OCI-LY1 (cell line): ENCODE measurements around the gene PFKL.

Experiments used
- H2AFZ ChIP-seq: fragments of 200-600 bp; sonication (generic), shearing (Covaris generic); 2 replicates; pipeline ENCODE4 v1.6.0; 2014; ENCODE audit warnings: antibody characterized with exemption, mild to moderate bottlenecking, low read length
- H3F3A ChIP-seq: fragments of 200-600 bp; sonication (generic), shearing (Covaris generic); 2 replicates; pipeline ENCODE4 v1.6.0; 2014; ENCODE audit warnings: mild to moderate bottlenecking, antibody characterized with exemption, low read length, moderate library complexity; ENCODE audit not compliant: insufficient read depth
- H3K27ac ChIP-seq: fragments of 200-600 bp; sonication (generic); 2 replicates; pipeline ENCODE4 v1.5.1; 2014; ENCODE audit warnings: low read length, mixed run types, mild to moderate bottlenecking, low read depth; ENCODE audit not compliant: poor library complexity, severe bottlenecking
- H3K27me3 ChIP-seq: fragments of 200-600 bp; sonication (generic); 2 replicates; pipeline ENCODE4 v1.6.0; 2014; ENCODE audit warnings: antibody characterized with exemption, mild to moderate bottlenecking, low read length, moderate library complexity; ENCODE audit not compliant: insufficient read depth
- H3K36me3 ChIP-seq: fragments of 200-600 bp; sonication (generic); 2 replicates; pipeline ENCODE4 v1.6.1; 2014; ENCODE audit warnings: mild to moderate bottlenecking, antibody characterized with exemption, low read length, moderate library complexity, mixed read lengths; ENCODE audit not compliant: insufficient read depth
- H3K4me1 ChIP-seq: fragments of 200-600 bp; sonication (generic); 2 replicates; pipeline ENCODE4 v1.5.1; 2014; ENCODE audit warnings: mild to moderate bottlenecking, low read length, moderate library complexity; ENCODE audit not compliant: insufficient read depth, severe bottlenecking
- H3K4me2 ChIP-seq: fragments of 200-600 bp; sonication (generic), shearing (Covaris generic); 2 replicates; pipeline ENCODE4 v1.6.1; 2014; ENCODE audit warnings: low read length
- H3K4me3 ChIP-seq: fragments of 200-600 bp; sonication (generic); 2 replicates; pipeline ENCODE4 v1.5.1; 2014; ENCODE audit warnings: low read length, low read depth, mild to moderate bottlenecking, mixed read lengths; ENCODE audit not compliant: poor library complexity, severe bottlenecking
- H3K79me2 ChIP-seq: fragments of 200-600 bp; shearing (Covaris generic); 2 replicates; pipeline ENCODE4 v1.6.1; 2016; ENCODE audit warnings: mixed run types, low read length, mixed read lengths; ENCODE audit not compliant: insufficient read depth
- H3K9ac ChIP-seq: fragments of 200-600 bp; sonication (generic), shearing (Covaris generic); 2 replicates; pipeline ENCODE4 v1.6.1; 2014; ENCODE audit warnings: mild to moderate bottlenecking, low read length, mixed read lengths
- H3K9me2 ChIP-seq: fragments of 200-600 bp; sonication (generic), shearing (Covaris generic); 2 replicates; pipeline ENCODE4 v1.6.1; 2014; ENCODE audit warnings: low read depth, mild to moderate bottlenecking, low read length, mixed read lengths
- H3K9me3 ChIP-seq: fragments of 200-600 bp; shearing (Covaris generic); 2 replicates; pipeline ENCODE4 v1.6.1; 2014; ENCODE audit warnings: low read length, mixed read lengths
- H4K20me1 ChIP-seq: fragments of 200-600 bp; sonication (generic), shearing (Covaris generic); 2 replicates; pipeline ENCODE4 v1.6.0; 2016; ENCODE audit warnings: mild to moderate bottlenecking, low read length; ENCODE audit not compliant: insufficient read depth
- EZH2 ChIP-seq: fragments of 200-600 bp; sonication (generic), shearing (Covaris generic); IDR thresholded peaks from 2 replicates; pipeline ENCODE4 v1.8.0; 2017; ENCODE audit warnings: borderline replicate concordance, mixed run types, mild to moderate bottlenecking, antibody characterized with exemption, low read length, moderate library complexity, mixed read lengths
- TF ChIP-seq, protein P1 (sequence below): fragments of 200-600 bp; sonication (generic), shearing (Covaris generic); IDR thresholded peaks from 2 replicates; pipeline ENCODE4 v1.5.1; 2017; ENCODE audit warnings: mild to moderate bottlenecking, antibody characterized with exemption, low read length, moderate library complexity, mixed read lengths

PFKL gene

DNA sequence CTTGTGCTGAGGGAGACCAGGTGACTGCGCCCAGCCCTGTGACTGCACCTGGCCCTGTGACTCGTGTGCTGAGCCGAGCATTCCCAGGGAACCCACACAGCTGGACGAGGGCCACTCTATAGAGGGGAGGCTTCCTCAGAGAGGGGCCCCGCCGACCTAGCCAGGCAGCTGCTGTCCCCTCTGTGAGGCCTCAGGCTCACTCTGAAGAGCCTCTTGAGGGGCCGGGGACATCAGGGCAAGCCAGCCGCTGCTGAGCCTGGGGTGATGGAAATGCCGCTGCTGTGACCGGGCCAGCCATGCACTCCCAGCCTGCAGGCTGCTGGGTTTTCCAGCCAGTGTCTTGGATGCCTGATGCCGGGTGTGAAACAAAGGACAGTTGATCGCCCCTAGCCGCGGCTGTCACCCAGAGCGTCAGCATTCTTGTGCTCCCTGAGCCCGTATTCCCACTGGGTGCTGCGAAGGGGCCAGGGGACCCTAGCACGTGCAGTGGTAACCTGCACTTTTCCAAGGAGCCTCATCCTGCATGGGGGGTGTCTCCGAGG lies 17.5 kb downstream of the PFKL start:
- no peaks in the 10 kb centered on the region for H3F3A ChIP-seq
- no peak overlapping the region for H3K27ac ChIP-seq
- H3K4me2 ChIP-seq: no peak overlapping the region
- no peak overlapping the region for H2AFZ ChIP-seq
- no peak overlapping the region for H3K4me3 ChIP-seq
- peaks cover 42% of the 10 kb centered on the region for H3K36me3 ChIP-seq
- no peaks in the 10 kb centered on the region for H3K79me2 ChIP-seq
- no peak for TF ChIP-seq EZH2
- TF ChIP-seq, protein P1, sequence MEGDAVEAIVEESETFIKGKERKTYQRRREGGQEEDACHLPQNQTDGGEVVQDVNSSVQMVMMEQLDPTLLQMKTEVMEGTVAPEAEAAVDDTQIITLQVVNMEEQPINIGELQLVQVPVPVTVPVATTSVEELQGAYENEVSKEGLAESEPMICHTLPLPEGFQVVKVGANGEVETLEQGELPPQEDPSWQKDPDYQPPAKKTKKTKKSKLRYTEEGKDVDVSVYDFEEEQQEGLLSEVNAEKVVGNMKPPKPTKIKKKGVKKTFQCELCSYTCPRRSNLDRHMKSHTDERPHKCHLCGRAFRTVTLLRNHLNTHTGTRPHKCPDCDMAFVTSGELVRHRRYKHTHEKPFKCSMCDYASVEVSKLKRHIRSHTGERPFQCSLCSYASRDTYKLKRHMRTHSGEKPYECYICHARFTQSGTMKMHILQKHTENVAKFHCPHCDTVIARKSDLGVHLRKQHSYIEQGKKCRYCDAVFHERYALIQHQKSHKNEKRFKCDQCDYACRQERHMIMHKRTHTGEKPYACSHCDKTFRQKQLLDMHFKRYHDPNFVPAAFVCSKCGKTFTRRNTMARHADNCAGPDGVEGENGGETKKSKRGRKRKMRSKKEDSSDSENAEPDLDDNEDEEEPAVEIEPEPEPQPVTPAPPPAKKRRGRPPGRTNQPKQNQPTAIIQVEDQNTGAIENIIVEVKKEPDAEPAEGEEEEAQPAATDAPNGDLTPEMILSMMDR: no peak
- no peaks in the 10 kb centered on the region for H3K27me3 ChIP-seq
- H3K9ac ChIP-seq: no peak overlapping the region
- no peaks in the 10 kb centered on the region for H3K9me2 ChIP-seq
- H3K4me1 ChIP-seq: no peaks in the 10 kb centered on the region
- H3K9me3 ChIP-seq: no peaks in the 10 kb centered on the region
- no peaks in the 10 kb centered on the region for H4K20me1 ChIP-seq

GRCh38 chr21:44317871-44318270 lies 18.0 kb downstream of the PFKL start:
- Histone ChIP-seq H3F3A (no peaks in the 10 kb centered on the region), H3K4me1 (no peaks in the 10 kb centered on the region), H4K20me1 (no peaks in the 10 kb centered on the region), H2AFZ (no peak overlapping the region), H3K27me3 (no peaks in the 10 kb centered on the region), H3K9me2 (no peaks in the 10 kb centered on the region), H3K4me3 (no peak overlapping the region), H3K9me3 (no peaks in the 10 kb centered on the region), H3K4me2 (no peak overlapping the region), H3K9ac (no peak overlapping the region), H3K36me3 (peaks cover 37% of the 10 kb centered on the region), H3K27ac (no peak overlapping the region), H3K79me2 (no peaks in the 10 kb centered on the region)
- TF ChIP-seq, protein P1: no peak
- TF ChIP-seq EZH2: no peak

DNA sequence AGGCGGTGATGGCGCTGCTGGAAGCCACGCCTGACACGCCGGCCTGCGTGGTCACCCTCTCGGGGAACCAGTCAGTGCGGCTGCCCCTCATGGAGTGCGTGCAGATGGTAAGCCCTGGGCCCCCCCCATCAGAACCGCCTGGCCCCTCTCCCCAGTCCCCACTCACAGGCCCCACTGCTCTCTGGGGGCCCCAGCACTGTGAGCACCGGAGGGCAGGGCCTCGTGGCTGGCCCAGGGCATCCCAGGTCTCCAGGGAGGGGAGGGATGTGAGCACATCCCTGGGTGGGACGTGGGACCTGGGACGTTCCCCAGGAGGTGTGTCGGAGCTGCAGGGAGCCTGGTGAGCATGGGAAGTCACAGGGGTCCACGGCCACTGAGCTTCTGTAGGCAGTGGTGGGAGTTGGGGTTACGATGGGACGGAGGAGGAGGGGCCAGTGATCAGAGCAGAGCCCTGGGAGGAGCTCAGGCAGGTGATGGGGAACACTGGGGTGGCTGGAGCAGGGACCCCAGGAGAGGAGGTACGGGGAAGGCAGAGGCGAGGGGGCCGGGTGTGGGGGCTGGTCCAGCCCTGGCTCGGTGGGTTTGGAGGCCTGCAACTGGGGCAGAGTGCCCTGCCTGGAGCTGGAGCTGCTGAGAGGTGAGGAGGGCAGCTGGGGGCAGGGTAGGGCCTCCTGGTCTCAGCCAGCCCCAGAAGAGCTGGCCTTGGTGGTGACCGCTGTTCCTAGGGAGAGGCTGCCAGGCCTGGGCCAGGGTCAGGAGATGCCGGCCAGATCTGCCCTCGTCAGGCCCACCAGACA lies 18.8 kb downstream of the PFKL start:
- no peaks in the 10 kb centered on the region for H3F3A ChIP-seq
- H3K4me1 ChIP-seq: no peaks in the 10 kb centered on the region
- H3K9me3 ChIP-seq: no peaks in the 10 kb centered on the region
- H3K36me3 ChIP-seq: peaks cover 35% of the 10 kb centered on the region
- H3K9me2 ChIP-seq: no peaks in the 10 kb centered on the region
- no peak overlapping the region for H3K27ac ChIP-seq
- no peaks in the 10 kb centered on the region for H3K79me2 ChIP-seq
- H3K27me3 ChIP-seq: no peaks in the 10 kb centered on the region
- TF ChIP-seq, protein P1: no peak
- no peak for TF ChIP-seq EZH2
- H4K20me1 ChIP-seq: no peaks in the 10 kb centered on the region
- no peak overlapping the region for H3K9ac ChIP-seq
- H3K4me2 ChIP-seq: no peak overlapping the region
- no peak overlapping the region for H2AFZ ChIP-seq
- H3K4me3 ChIP-seq: no peak overlapping the region
